Hematopoietic multipotent progenitor cell treated with erythropoietin and hydrocortisone succinate and interleukin-3 and kit ligand, for 15 days (in vitro differentiated cells): ENCODE measurements around the gene TBC1D1.
"Not testable (repeated sequence)": the region's sequence is repeated elsewhere in the genome, so short reads cannot be mapped to it uniquely, and the experiment has no call there.

Source experiments
- DNase-seq: peaks from one replicate; pipeline ENCODE4 v3.0.0-alpha.2; 2015; ENCODE audit warnings: low spot score

Gene TBC1D1

GRCh38 chr4:37923089-37923488 lies 32.2 kb downstream of the TBC1D1 start:
- not testable (repeated sequence) for DNase-seq

GRCh38 chr4:37924946-37925345 lies 34.1 kb downstream of the TBC1D1 start:
- no peak for DNase-seq

- DNase-seq: no peak
Measured at GRCh38 chr4:37927434-37927833, 36.5 kb downstream of the TBC1D1 start.

GRCh38 chr4:37928426-37929416 lies 37.8 kb downstream of the TBC1D1 start:
- DNase-seq: no peak

- DNase-seq: no peak
Measured at GRCh38 chr4:37934096-37934495, 43.2 kb downstream of the TBC1D1 start.

- DNase-seq: no peak
Measured at GRCh38 chr4:37934609-37935008, 43.7 kb downstream of the TBC1D1 start.

- no peak for DNase-seq
Measured at GRCh38 chr4:37935026-37935425, 44.1 kb downstream of the TBC1D1 start.

- no peak for DNase-seq
Measured at GRCh38 chr4:37936889-37937498, 46.1 kb downstream of the TBC1D1 start.

- DNase-seq: no peak
Measured at GRCh38 chr4:37938208-37938607, 47.3 kb downstream of the TBC1D1 start.

- DNase-seq: no peak
Measured at GRCh38 chr4:37946503-37947179, 55.8 kb downstream of the TBC1D1 start.

GRCh38 chr4:37948542-37948941 lies 57.7 kb downstream of the TBC1D1 start:
- no peak for DNase-seq

- no peak for DNase-seq
Measured at GRCh38 chr4:37949636-37950426, 58.9 kb downstream of the TBC1D1 start.

GRCh38 chr4:37951461-37952352 lies 60.8 kb downstream of the TBC1D1 start:
- no peak for DNase-seq

- no peak for DNase-seq
Measured at GRCh38 chr4:37953156-37953555, 62.3 kb downstream of the TBC1D1 start.

GRCh38 chr4:37953620-37954293 lies 62.9 kb downstream of the TBC1D1 start:
- no peak for DNase-seq

- no peak for DNase-seq
Measured at GRCh38 chr4:37956941-37957340, 66.1 kb downstream of the TBC1D1 start.

GRCh38 chr4:37958932-37959331 lies 68.0 kb downstream of the TBC1D1 start:
- no peak for DNase-seq

- DNase-seq: no peak
Measured at GRCh38 chr4:37960098-37960497, 69.2 kb downstream of the TBC1D1 start, which contains the start of gene PTTG2. Gene PTTG2, plus strand, starts transcription at chr4:37960398. Its CDS starts 37 bp downstream, at chr4:37960435.

- no peak for DNase-seq
Measured at GRCh38 chr4:37960679-37961450, 70.0 kb downstream of the TBC1D1 start.
